ENCODE results near the gene KLC1.

The KLC1 gene

DNA sequence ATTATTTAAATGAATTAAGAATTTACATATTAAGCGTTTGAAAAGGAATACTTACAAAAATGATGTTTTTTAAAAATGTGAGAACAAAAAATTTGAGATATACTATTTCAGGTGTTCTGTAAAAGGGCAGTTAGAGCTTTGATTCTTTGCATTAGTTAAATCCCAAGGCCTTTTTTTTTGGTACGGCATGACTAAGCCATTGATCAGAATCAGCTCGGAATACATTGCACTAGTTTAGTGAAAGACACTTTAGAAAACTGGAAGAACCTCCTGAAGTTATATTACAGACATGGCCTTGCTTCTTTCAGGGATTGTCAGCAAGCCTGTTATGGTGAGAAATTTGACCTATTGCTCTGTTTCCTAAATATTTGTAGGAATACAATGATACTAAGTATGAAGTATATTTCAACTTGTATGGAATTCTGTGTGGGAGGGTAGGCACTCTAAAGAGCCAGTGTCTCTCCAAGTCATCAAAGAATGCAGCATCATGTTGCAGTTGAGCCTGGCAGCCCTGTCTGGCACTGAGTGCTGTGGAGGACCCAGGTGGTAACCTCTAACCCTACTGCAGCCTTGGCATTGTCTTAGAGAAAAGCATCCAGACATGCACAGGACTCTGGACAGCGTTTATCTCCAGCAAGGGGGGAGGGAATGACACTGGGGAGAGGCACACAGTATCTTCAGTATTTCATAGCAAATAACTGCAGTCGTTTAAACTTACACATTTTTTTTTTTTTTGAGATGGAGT is 1.5 kb downstream of the KLC1 start:
- peak overlapping the region; percentile 80 to 84 for H3K4me3 ChIP-seq (replicated peaks in 1 of 2; ENCODE audit: low read depth in 2 of 2, low read length in 2 of 2)
- TF ChIP-seq CTCF (IDR thresholded peaks at IDR 0.05; ENCODE audit: low read depth, low read length) = no peak
- DNase-seq (ENCODE audit: low read depth in 2 of 2) = peak; percentile 19 to 37

DNA sequence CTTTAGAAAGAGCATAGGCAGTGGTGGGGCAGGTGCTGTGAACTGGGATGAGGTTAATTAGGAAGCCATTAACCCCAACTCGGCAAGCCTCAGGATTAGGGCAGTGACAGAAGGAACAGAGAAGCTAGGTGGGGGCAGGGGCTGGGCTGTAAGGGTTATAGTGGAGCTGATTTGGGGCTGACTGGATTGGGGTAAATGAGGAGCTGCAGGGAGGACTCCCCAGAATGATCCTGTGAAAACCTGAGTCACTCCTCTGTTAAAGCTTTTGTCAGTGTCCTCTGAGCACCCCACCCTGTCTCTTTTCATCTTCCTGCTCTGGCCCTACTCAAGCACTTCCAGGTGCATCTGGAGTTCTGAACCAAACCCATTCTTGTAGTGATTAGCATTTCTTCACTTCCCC is 4.4 kb downstream of the KLC1 start:
- TF ChIP-seq CTCF (IDR thresholded peaks at IDR 0.05; ENCODE audit: low read depth, low read length) = no peak
- DNase-seq (ENCODE audit: low read depth in 2 of 2) = no peak
- H3K4me3 ChIP-seq (replicated peaks in 1 of 2; ENCODE audit: low read depth in 2 of 2, low read length in 2 of 2) = no peak overlapping the region

- DNase-seq (ENCODE audit: low read depth in 2 of 2) = peak in 1 of 2 donors; percentile 13
- H3K4me3 ChIP-seq (replicated peaks in 1 of 2; ENCODE audit: low read depth in 2 of 2, low read length in 2 of 2) = no peak overlapping the region
- TF ChIP-seq CTCF (IDR thresholded peaks at IDR 0.05; ENCODE audit: low read depth, low read length) = no peak
Observed at GRCh38 chr14:103634156-103634555, 5.1 kb downstream of the KLC1 start.

GRCh38 chr14:103638594-103638993 is 9.6 kb downstream of the KLC1 start:
- TF ChIP-seq CTCF (IDR thresholded peaks at IDR 0.05; ENCODE audit: low read depth, low read length) = no peak
- DNase-seq (ENCODE audit: low read depth in 2 of 2) = no peak
- no peak overlapping the region for H3K4me3 ChIP-seq (replicated peaks in 1 of 2; ENCODE audit: low read depth in 2 of 2, low read length in 2 of 2)

DNA sequence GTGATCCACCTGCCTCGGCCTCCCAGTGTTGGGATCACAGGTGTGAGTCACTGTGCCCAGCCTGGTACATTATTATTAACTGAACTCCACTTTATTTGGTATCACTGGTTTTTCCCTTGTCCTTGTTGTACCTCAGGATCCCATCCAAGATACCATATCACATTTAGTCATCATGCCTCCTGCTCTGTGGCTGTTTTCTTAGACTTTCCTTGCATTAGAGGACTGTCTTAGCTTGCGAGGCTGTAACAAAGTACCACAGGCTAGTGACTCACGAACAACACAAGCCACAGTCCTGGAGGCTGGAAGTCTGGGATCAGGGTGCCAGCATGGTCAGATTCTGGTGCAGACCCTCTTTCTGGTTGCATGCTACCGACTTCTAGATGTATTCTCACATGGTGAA is 12.2 kb downstream of the KLC1 start:
- no peak overlapping the region for H3K4me3 ChIP-seq (replicated peaks in 1 of 2; ENCODE audit: low read depth in 2 of 2, low read length in 2 of 2)
- no peak for TF ChIP-seq CTCF (IDR thresholded peaks at IDR 0.05; ENCODE audit: low read depth, low read length)
- peak in 1 of 2 donors; percentile 54 for DNase-seq (ENCODE audit: low read depth in 2 of 2)

DNA sequence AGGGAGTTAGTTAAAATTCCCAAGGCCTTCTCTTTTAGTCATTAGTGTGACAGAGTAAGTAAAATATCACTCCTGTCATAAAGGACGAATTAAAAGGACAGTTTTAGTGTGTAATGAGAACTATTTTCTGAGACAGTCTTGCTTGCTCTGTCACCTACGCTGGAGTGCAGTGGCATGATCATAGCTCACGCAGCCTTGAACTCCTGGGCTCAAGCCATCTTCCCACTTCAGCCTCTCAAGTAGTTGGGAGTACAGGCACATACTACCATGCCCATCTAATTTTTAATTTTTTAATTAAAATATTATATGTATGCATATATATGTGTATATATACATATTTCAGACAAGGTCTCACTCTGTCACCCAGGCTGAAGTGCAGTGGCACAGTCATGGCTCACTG is 17.2 kb downstream of the KLC1 start:
- no peak for DNase-seq (ENCODE audit: low read depth in 2 of 2)
- no peak overlapping the region for H3K4me3 ChIP-seq (replicated peaks in 1 of 2; ENCODE audit: low read depth in 2 of 2, low read length in 2 of 2)
- no peak for TF ChIP-seq CTCF (IDR thresholded peaks at IDR 0.05; ENCODE audit: low read depth, low read length)

DNA sequence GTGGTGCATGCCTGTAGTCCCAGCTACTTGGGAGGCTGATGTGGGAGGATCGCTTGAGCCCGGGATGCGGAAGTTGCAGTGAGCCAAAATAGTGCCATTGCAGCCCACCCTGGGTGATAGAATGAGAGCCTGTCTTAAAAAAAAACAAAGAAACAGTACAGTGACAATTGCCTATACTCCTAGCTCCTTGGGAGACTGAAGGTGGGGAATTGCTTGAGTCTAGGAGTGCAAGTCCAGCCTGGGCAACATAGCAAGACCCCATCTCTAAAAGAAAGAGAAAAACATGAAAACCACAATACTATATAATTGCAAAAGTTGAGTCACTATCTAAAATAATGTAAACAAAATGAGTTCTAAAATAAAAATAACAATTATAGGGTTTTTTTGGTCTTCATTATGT is 20.0 kb downstream of the KLC1 start:
- H3K4me3 ChIP-seq (replicated peaks in 1 of 2; ENCODE audit: low read depth in 2 of 2, low read length in 2 of 2) = no peak overlapping the region
- TF ChIP-seq CTCF (IDR thresholded peaks at IDR 0.05; ENCODE audit: low read depth, low read length) = no peak

More for the DNA sequence above, 20.0 kb downstream of the KLC1 start:
- DNase-seq (ENCODE audit: low read depth in 2 of 2) = no peak

Data from cardiac fibroblast (primary cell).